Measurements from ENCODE around the gene TRIM50.

GRCh38 chr7:73304071-73304470, 23.8 kb downstream of the TRIM50 start:
- TF ChIP-seq SUZ12 (IDR thresholded peaks at IDR 0.05), result no peak
- no peak for TF ChIP-seq BHLHE40 (IDR thresholded peaks at IDR 0.05; ENCODE audit: borderline replicate concordance)
- TF ChIP-seq L3MBTL2 (conservative IDR thresholded peaks at IDR 0.05), result no peak
- TF ChIP-seq CTBP1 (IDR thresholded peaks at IDR 0.05; ENCODE audit: borderline replicate concordance), result no peak
- no peak for TF ChIP-seq FOXA1 (IDR thresholded peaks at IDR 0.05)
- no peak for TF ChIP-seq TARDBP (IDR thresholded peaks at IDR 0.05)
- no peak for TF ChIP-seq SP1 (IDR thresholded peaks at IDR 0.05)
- no peak for TF ChIP-seq HDGF (IDR thresholded peaks at IDR 0.05; ENCODE audit: borderline replicate concordance)
- no peak for TF ChIP-seq LEF1 (IDR thresholded peaks at IDR 0.05; ENCODE audit: borderline replicate concordance)
- no peak for TF ChIP-seq PKNOX1 (IDR thresholded peaks at IDR 0.05)
- no peak for TF ChIP-seq FOXM1 (IDR thresholded peaks at IDR 0.05; ENCODE audit: borderline replicate concordance)
- TF ChIP-seq ZNF384 (IDR thresholded peaks at IDR 0.05), result no peak
